Fibroblast of mammary gland (primary cell): ENCODE measurements around the gene OR4D1.

Experiments used
- DNase-seq: peaks from one replicate; pipeline ENCODE4 v3.0.0-alpha.2; 2010; ENCODE audit warnings: low read depth
- H3K4me3 ChIP-seq: 2 replicates; pipeline ENCODE4 v1.5.1; 2011; ENCODE audit warnings: low read depth, mild to moderate bottlenecking, low read length, moderate library complexity; ENCODE audit not compliant: control insufficient read depth
- CTCF ChIP-seq: conservative IDR thresholded peaks from 2 replicates; pipeline ENCODE4 v1.5.1; 2011; ENCODE audit warnings: low read depth, low read length, inconsistent platforms; ENCODE audit not compliant: control insufficient read depth, insufficient read depth

OR4D1 gene

GRCh38 chr17:58191241-58191896, 43.2 kb downstream of the OR4D1 start:
- TF ChIP-seq CTCF: no peak
- H3K4me3 ChIP-seq: no peak overlapping the region
- peak; percentile 4 for DNase-seq

GRCh38 chr17:58192612-58193011, 44.4 kb downstream of the OR4D1 start, which contains the start of gene EPX:
EPX (plus strand) TSS chr17:58192726; CDS start chr17:58192847, 121 bp downstream.
- DNase-seq: no peak
- TF ChIP-seq CTCF: no peak
- no peak within 1 kb of the TSS for H3K4me3 ChIP-seq

- TF ChIP-seq CTCF: no peak
- no peak overlapping the region for H3K4me3 ChIP-seq
- no peak for DNase-seq
These were observed 45.6 kb downstream of the OR4D1 start for GRCh38 chr17:58193641-58194255.

GRCh38 chr17:58195518-58196123, 47.4 kb downstream of the OR4D1 start:
- H3K4me3 ChIP-seq: no peak overlapping the region
- no peak for TF ChIP-seq CTCF

GRCh38 chr17:58196610-58197009, 48.4 kb downstream of the OR4D1 start:
- TF ChIP-seq CTCF: no peak
- no peak overlapping the region for H3K4me3 ChIP-seq
- DNase-seq: no peak

More at GRCh38 chr17:58195518-58196123, 47.4 kb downstream of the OR4D1 start:
- no peak for DNase-seq

GRCh38 chr17:58200024-58200633, 51.9 kb downstream of the OR4D1 start:
- H3K4me3 ChIP-seq: no peak overlapping the region
- peak; percentile 60 for TF ChIP-seq CTCF
- peak; percentile 53 for DNase-seq
